Endothelial cell of hepatic sinusoid (primary cell): ENCODE data around the gene SUV39H2.
"Not testable (repeated sequence)": the region's sequence is repeated elsewhere in the genome, so short reads cannot be mapped to it uniquely, and the experiment has no call there.

Experiments
- in situ Hi-C: cut with HindIII; loops from 2 replicates; pipeline ENCODE4 v1.10.0; 2017; ENCODE audit warnings: low sequenced_read_pairs

Gene SUV39H2

DNA sequence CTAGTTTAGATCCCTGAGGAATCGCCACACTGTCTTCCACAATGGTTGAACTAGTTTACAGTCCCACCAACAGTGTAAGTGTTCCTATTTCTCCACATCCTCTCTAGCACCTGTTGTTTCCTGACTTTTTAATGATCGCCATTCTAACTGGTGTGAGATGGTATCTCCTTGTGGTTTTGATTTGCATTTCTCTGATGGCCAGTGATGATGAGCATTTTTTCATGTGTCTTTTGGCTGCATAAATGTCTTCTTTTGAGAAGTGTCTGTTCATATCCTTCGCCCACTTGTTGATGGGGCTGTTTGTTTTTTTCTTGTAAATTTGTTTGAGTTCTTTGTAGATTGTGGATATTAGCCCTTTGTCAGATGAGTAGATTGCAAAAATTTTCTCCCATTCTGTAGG lies 13.8 kb upstream of the SUV39H2 start:
- in situ Hi-C loops = not testable (repeated sequence)

DNA sequence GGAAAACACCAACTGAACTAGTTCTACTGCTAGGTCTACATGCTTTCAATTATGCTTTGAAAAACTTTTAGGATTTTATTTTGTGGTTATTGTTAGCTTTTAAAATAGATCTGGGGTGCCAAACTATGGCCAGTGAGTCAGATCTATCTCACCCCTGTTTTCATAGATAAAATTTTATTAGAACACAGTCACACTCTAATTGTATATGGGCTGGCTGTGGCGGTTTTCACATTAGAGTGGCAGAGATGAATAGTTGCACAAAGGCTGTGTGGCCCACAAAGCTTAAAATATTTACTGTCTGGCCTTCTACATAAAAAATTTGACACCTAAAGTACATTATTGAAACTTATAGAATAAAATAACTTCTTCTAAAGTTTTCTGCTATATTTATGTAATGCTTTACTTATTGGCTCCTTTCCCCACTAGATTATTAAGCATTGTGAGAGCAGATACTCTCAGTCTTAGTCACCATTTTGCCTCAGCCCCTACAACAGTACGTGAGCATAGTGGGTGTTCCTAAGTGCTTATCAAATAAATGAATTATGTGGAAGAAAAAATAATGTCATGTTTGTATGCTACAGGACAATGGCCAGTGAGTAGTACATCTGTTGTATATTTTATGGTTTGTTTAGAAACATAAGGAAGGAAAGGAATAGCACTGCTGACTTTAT lies 5.4 kb upstream of the SUV39H2 start:
- in situ Hi-C loops = loop anchor here (10.0 kb wide), 1 partner anchor 92 kb away; no protein-coding TSS in a partner anchor

DNA sequence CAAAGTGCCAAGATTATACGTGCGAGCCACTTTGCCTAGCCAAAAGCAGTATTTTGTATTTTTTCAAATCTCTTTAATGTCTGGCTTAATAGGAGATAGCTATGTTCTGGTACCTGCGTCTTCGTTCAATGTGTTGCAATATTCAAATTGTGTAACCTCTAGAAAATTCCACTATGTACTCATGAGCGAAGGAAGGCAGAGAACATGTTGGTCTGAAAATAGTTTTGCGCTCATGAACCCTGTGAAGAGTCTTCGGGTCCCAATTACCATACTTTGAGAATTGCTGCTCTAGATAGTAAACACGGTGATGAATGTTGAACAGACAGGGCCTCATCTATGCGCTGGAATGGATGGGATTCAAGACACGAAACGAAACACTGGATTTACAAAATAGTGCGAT lies 2.7 kb upstream of the SUV39H2 start:
- in situ Hi-C loops = loop anchor here (10.0 kb wide), 1 partner anchor 89 kb away; no protein-coding TSS in a partner anchor

DNA sequence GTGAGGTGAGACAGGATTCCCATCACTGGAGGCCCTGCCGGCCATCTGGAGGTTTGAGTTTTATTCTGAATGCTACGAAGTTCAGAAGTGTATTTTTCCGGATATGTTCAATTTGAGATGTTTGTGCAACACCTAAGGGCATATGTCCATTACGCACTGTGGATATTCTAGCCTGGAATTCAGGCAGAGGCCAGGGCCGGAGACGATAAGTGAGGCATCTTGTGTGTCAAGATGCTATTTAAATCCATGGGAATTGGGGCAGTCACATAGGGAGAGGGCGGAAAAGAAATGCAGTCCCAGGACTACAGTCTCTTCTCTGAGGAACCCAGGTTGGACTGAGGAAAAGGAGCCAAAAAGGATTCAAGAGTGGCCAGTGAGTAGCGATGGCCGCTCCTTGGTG lies 1.9 kb upstream of the SUV39H2 start:
- in situ Hi-C loops = loop anchor here (10.0 kb wide), 1 partner anchor 88 kb away; no protein-coding TSS in a partner anchor

DNA sequence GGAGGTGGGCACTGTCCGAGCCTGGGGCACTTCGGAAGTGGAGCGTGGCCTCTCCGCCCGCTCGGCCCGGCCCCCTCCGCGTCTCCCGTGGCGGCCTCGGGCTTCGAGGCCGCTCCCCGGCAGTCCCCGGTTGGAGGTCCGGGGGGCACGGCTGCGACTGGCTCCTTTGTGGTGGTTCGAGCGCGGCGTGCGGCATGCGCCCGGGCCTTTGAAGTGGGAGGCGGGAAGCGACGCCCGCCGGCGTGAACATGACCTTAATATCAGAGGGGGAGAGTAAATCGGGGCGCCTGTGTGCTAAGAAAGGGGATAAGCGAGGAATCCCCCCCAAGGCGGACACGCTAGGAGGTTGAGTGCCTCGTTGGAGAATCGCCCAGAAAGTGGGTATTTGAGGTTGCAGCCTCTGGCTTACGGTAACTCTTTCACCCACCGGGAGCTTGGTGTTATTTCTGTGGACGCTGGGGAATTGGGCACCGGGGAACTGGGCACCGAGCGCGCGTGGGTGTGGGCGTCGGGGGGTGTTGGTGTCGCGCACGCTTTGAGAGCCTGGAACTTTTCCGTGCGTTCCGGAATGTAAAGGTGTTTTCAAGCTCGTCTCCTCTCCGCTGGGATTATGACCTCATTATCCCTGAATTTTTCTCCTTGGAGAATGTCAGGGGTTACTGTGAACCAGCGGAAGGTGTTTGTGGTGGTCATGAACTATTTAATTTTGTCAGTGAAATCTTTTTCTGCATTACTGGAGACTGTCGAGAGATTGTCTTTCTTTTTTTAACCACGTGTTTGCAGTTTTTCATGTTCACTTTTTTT lies 660 bp downstream of the SUV39H2 start:
- in situ Hi-C loops = loop anchor here (10.0 kb wide), 1 partner anchor 85 kb away; no protein-coding TSS in a partner anchor

DNA sequence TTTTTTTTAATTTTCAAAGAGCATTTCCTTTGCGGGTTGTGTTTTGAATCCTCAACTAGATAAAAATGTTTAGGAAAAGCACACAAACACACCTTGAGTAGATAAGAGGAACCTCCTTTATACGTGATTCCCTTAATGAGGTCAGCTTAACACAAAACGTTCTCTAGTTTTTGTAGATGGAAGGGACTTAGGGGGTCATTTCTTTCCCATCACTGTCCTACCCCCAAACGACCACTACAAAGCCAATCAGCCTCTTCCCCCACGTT lies 1.2 kb downstream of the SUV39H2 start:
- in situ Hi-C loops = loop anchor here (5.0 to 10.0 kb wide), 2 partner anchors 43 to 85 kb away; partner anchors contain the start of genes CDNF, HSPA14 and MSANTD7

DNA sequence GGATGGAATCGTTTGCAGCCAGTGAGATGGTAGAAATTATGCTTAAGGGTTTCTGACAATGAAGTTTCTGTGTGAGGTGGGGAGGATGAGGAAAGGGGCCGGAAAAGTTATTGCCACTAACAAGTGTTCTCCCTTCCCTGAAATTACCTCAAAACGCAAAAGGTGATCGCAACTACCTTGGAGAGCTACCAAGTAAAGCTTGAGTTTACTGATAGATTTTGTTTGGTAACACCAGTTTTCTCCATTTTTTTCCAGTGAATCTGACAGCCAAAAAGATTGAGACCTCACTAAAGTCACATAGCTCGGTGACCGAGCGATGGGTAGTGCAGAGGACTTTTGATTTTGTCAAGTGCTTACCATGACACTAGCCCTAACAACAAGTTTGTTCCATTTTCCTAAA lies 1.6 kb downstream of the SUV39H2 start:
- in situ Hi-C loops = loop anchor here (5.0 kb wide), 1 partner anchor 43 kb away; the partner anchor contains the start of genes CDNF, HSPA14 and MSANTD7

DNA sequence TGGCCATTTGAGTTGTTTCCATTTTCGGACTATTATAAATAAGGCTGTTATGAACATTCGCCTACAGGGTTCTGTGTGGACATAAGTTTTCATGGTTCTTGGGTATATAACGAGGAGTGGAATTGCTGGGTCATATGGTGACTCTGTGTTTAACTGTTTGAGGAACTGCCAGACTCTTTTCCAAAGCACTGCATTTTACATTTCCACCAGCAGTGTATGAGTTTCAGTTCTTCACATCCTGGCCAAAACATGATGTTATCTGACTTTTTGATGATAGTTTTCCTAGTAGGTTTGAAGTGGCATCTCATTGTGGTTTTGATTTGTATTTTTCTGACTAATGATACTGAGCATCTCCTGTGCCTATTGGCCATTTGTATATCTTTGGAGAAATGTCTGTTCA lies 5.4 kb downstream of the SUV39H2 start:
- in situ Hi-C loops = loop anchor here (5.0 kb wide), 1 partner anchor 47 kb away; the partner anchor contains the start of genes CDNF, HSPA14 and MSANTD7

DNA sequence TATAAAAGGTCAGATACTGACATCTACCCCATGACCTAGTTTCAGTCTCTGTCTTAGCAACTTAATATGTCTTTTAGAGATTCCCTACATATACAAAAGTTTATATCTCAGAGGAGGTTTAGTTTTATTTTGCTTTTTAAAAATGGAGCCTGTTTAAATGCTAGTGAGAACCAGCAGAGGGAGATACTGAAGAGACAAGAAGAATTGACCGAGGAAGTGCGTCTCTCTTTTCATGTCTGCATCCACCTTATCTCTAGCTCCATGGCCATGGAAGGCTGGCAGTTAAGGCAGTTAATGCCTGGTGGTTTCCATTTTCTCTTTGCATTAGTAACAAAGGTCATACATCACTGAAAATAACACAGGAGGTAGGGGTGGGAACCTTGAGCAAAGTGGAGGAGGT lies 10.7 kb downstream of the SUV39H2 start:
- in situ Hi-C loops = no loop called here

DNA sequence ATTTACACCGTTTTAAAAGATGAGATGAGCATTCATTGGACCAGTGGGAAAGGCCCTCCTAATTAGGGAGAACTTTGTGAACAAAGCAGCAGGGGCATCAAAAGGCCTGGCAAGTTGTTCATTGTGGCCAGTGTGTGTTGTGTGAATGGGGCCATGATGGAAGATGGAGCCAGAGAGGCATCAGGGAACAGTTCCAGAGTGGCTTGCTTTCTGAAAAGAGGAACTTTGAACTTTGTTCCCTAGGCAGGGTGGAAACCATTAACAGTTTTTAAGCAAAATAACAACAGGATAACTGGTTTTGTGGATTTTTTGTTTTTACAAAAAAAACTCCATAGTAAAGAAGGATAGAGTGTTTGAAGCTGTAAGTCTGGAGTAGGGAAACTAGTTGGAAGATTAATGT lies 12.5 kb downstream of the SUV39H2 start:
- in situ Hi-C loops = no loop called here

DNA sequence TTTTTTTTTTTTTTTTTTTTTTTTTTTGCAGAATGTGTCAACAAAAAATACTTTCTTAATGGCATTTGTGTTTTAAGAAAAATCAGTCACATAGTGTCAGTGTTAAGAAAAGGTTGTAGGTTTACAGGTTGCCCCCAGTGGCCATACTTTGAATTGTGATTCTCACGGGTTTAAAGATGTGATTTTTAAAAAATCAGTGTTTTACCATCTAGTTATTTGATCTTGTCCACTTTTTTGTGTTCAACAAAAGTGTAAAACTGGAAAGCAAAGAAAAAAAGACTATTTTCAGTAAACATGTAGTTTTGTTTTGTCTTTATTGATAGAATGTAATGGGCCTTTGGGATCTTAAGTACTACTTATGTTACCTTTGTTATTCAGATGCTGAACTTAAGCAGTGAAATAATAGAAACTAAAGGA lies 25.7 kb downstream of the SUV39H2 start:
- in situ Hi-C loops = no loop called here

DNA sequence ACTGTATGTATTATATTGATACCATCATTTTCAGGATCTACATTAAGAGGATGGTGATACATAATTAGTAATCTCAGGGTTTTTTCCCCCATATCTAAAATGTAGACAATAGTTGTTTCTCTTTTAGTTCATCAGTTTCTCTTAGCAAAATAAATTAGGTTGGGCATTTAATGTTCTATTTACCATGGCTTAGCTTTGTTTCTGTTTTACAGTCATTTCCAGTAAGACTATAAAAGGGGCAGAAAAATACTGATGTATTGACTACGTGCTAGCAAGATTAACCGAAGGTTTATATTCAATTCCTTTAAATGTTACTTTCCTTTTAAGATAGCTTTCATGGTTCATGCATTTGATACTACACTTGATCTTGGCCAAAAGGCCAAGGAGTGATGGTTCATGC lies 26.2 kb downstream of the SUV39H2 start:
- in situ Hi-C loops = no loop called here

DNA sequence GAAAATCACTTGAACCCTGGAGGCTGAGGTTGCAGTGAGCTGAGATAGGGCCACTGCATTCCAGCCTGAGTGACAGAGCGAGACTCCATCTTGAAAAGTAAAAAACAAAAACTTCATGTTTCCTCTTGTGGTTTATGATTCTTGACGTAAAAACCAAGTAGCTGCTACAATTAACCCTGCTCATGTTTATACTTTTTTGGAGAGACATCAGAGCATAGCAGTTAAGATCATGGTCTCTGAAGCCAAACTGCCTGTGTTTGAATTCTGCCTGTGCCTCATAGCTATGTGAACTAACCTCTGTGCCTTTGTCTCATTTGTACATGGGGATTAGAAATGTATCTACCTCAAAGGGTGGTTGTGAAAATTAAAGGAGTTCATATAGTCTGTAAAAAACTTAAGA lies 27.2 kb downstream of the SUV39H2 start:
- in situ Hi-C loops = no loop called here

DNA sequence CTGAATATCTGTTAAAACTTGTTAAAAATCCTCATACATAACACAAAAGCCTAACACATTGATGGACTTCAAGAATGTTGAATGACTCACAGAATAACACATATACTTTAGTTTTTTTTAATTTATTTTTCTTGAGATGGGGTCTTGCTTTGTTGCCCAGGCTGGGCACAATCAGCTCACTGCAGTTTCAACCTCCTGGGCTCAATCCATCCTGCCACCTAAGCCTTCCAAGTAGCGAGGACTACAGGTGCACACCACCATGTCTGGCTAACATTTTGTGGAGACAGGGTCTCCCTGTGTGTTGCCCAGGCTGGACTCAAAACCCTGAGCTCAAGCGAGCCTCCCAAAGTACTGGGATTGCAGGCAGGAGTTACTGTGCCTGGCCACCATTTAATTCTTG lies 28.1 kb downstream of the SUV39H2 start:
- in situ Hi-C loops = no loop called here

DNA sequence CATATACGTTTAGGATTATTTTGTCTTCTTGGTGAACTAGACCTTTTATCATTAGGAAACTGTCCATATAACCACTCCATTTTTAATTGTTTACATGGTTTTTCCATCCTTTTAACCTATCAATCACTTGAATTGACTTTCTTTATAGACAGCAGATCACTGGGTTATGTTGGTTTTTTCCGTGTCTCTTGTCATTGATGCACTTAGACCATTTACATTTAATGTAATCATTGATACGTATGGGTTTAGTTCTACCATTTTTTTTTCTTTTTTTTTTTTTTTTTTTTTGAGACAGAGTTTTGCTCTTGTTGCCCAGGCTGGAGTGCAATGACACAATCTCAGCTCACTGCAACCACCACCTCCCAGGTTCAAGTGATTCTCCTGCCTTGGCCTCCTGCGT lies 28.9 kb downstream of the SUV39H2 start:
- in situ Hi-C loops = not testable (repeated sequence)

DNA sequence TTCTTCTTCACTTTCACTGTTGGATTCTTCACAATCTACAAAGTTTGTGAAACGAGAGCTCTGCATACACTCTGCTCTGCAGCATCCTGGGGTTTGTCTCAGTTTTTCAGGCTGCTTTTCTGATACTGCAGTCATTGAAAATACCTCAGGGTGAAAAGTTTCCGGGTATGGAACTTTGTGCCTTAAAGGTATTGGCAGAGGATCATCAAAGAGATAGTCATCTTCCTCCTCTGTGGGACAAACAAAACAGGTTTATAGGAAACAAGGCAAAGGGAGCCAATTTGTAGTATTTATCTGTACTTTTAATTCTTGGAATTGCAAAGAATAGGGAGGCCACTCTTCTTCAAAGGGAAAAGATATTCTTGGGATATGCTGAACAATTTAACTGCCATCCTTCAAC lies 30.4 kb downstream of the SUV39H2 start:
- in situ Hi-C loops = no loop called here

DNA sequence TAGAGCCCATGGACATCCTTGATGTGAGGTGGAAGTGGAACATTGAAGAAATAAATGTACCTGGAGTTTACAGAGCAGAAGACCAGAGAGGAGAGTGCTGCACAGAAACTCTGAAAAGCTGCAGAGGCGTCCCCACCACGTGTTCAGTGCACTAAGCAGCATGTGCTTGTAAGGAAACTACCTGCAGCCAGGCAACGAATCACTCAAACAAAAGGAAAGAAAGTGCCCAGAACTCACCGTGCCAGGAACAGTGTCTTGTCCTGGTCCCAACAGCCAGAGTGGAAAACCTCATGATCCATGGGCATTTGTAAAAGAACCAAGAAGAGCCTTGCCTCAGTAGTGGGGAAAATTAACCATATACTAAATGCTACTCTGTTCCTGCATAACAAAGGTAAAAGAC lies 32.3 kb downstream of the SUV39H2 start:
- in situ Hi-C loops = no loop called here

DNA sequence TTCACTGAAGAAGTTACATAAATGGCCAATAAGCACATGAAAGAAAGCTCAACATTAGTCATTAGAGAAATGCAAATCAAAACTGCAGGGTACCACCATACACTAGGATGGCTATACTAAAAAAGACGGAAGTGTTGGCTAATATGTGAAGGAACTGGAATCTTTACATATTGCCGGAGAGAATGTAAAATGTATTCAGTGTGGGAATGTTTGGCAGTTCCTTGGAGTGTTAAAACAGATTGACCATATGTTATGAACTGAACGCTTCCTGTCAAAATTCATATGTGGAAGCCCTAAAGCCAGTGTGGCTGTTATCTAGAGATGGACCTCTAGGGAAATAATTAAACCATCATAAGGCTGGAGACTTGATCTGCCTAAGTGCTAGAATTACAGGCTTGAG lies 33.1 kb downstream of the SUV39H2 start:
- in situ Hi-C loops = no loop called here

DNA sequence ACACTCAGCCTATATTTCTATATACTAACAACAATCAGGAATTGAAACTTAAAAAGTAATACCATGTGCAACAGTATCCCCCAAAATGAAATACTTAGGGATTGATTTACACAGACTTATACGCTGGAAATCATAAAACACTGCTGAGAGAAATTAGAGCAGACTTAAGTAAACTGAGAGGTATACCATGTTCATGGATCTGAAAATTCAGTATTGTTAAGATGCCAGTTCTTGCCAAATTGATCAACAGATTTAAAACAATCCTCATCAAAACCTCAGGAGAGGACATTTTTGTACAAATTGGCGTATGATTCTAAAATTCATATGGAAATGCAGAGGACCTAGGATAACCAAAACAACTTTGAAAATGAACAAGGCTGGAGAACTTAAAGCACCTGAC lies 37.9 kb downstream of the SUV39H2 start:
- in situ Hi-C loops = no loop called here

DNA sequence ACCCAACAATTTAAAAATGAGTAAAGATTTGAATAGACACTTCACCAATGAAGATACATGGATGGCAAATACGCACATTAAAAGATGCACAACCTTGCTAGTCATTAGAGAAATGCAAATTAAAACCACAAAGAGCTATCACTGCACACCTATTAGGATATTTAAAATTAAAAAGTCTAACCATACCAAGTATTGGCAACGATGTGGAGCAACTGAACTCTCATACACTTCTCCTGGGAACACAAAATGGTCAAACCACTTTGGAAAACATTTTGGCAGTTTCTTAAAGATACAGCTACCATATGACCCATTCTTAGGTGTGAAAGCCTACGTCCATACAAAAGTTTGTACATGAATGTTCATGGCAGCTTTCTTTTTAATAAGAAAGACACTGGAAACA lies 39.2 kb downstream of the SUV39H2 start:
- in situ Hi-C loops = no loop called here

DNA sequence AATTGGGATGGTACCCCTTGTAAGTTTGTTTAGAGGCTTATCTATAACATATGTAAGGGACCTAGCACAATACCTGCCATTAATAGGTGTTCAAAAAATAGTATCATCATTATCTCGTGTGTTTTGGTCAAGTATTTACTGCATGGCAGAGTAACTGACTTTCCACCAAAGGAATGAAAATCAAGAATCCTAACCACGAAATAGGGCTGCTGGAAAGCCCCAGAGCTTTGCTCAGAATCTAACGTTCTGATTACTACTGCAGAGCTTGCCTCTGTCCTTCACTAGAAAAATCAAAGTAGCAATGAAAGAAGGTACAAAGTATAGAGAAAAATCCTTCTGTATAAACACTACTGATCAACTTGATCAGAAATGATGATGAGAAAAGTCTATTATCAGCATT lies 40.3 kb downstream of the SUV39H2 start:
- in situ Hi-C loops = no loop called here

DNA sequence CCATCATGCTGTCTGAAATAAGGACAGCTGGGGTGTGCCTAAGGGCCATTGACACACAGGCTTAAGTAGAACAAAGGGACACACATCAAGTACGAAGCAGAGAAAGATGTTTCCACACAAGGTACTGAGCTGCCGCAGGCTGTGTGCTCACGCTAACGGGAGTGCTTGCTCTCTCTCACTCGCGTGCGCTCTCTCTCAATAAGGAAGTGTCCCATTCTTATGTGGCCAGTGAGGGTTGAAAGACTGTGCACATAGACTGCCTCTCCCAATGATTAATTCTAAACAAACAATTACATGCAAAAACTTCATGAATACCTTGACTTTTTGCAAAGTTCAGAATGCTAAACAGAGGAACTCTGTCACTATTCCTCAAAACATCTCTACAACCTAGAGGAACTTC lies 45.3 kb downstream of the SUV39H2 start:
- in situ Hi-C loops = no loop called here
